WTC11 (cell line): ENCODE data around the gene MLH3.

Experiments used
- AFF4 ChIP-seq: sonication (generic); formaldehyde crosslinking; IDR thresholded peaks from 2 replicates; pipeline ENCODE4 v1.8.1; 2023; ENCODE audit warnings: mild to moderate bottlenecking, missing genetic modification reagents, borderline replicate concordance
- CTCF ChIP-seq: fragments of 200-600 bp; IDR thresholded peaks from 2 replicates; pipeline ENCODE4 v1.8.0; 2022; ENCODE audit warnings: antibody characterized with exemption
- E2F1 ChIP-seq: sonication (generic); formaldehyde crosslinking; IDR thresholded peaks from 2 replicates; pipeline ENCODE4 v1.8.0; 2022; ENCODE audit warnings: mild to moderate bottlenecking, missing genetic modification reagents
- ELF4 ChIP-seq: sonication (generic); formaldehyde crosslinking; IDR thresholded peaks from 2 replicates; pipeline ENCODE4 v1.8.1; 2022; ENCODE audit warnings: low read depth, mild to moderate bottlenecking, moderate library complexity, missing genetic modification reagents
- FOXK1 ChIP-seq: sonication (generic); formaldehyde crosslinking; IDR thresholded peaks from 2 replicates; pipeline ENCODE4 v1.8.0; 2022; ENCODE audit warnings: mild to moderate bottlenecking, moderate library complexity, missing genetic modification reagents
- MAX ChIP-seq: sonication (generic); formaldehyde crosslinking; IDR thresholded peaks from 2 replicates; pipeline ENCODE4 v1.8.0; 2022; ENCODE audit warnings: mild to moderate bottlenecking, missing genetic modification reagents
- NFE2L1 ChIP-seq: sonication (generic); formaldehyde crosslinking; IDR thresholded peaks from 2 replicates; pipeline ENCODE4 v1.8.1; 2023; ENCODE audit warnings: missing genetic modification reagents
- PRDM15 ChIP-seq: sonication (generic); formaldehyde crosslinking; IDR thresholded peaks from 2 replicates; pipeline ENCODE4 v1.8.0; 2022; ENCODE audit warnings: missing genetic modification reagents
- SMAD4 ChIP-seq: sonication (generic); formaldehyde crosslinking; IDR thresholded peaks from 2 replicates; pipeline ENCODE4 v1.8.0; 2022; ENCODE audit warnings: mild to moderate bottlenecking, missing genetic modification reagents
- SP1 ChIP-seq: sonication (generic); formaldehyde crosslinking; conservative IDR thresholded peaks from 2 replicates; pipeline ENCODE4 v1.8.1; 2022; ENCODE audit warnings: missing genetic modification reagents
- TCF7 ChIP-seq: sonication (generic); formaldehyde crosslinking; IDR thresholded peaks from 2 replicates; pipeline ENCODE4 v1.8.0; 2022; ENCODE audit warnings: mild to moderate bottlenecking, low read depth, missing genetic modification reagents, moderate library complexity
- TEAD4 ChIP-seq: sonication (generic); formaldehyde crosslinking; IDR thresholded peaks from 2 replicates; pipeline ENCODE4 v1.8.0; 2022; ENCODE audit warnings: mild to moderate bottlenecking, missing genetic modification reagents
- USF2 ChIP-seq: sonication (generic); formaldehyde crosslinking; IDR thresholded peaks from 2 replicates; pipeline ENCODE4 v1.8.1; 2023; ENCODE audit warnings: mild to moderate bottlenecking, missing genetic modification reagents, moderate library complexity
- TF ChIP-seq, protein P1 (sequence below): sonication (generic); formaldehyde crosslinking; IDR thresholded peaks from 2 replicates; pipeline ENCODE4 v1.8.0; 2022; ENCODE audit warnings: mild to moderate bottlenecking, missing genetic modification reagents

GRCh38 chr14:75088153-75088552 lies 36.9 kb upstream of the MLH3 start:
- TF ChIP-seq CTCF (no peak), ELF4 (CRISPR knock-in tag) (no peak), SP1 (no peak), NFE2L1 (CRISPR knock-in tag) (no peak), TEAD4 (no peak), PRDM15 (no peak), FOXK1 (CRISPR knock-in tag) (no peak), MAX (no peak), TCF7 (CRISPR knock-in tag) (no peak), SMAD4 (CRISPR knock-in tag) (no peak), AFF4 (CRISPR knock-in tag) (no peak), E2F1 (CRISPR knock-in tag) (no peak), USF2 (CRISPR knock-in tag) (no peak)
- TF ChIP-seq, protein P1, sequence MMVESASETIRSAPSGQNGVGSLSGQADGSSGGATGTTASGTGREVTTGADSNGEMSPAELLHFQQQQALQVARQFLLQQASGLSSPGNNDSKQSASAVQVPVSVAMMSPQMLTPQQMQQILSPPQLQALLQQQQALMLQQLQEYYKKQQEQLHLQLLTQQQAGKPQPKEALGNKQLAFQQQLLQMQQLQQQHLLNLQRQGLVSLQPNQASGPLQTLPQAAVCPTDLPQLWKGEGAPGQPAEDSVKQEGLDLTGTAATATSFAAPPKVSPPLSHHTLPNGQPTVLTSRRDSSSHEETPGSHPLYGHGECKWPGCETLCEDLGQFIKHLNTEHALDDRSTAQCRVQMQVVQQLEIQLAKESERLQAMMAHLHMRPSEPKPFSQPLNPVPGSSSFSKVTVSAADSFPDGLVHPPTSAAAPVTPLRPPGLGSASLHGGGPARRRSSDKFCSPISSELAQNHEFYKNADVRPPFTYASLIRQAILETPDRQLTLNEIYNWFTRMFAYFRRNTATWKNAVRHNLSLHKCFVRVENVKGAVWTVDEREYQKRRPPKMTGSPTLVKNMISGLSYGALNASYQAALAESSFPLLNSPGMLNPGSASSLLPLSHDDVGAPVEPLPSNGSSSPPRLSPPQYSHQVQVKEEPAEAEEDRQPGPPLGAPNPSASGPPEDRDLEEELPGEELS (CRISPR knock-in tag): no peak
